ENCODE results near the gene ADGRV1. TPM values are rescaled to one million over a fixed set of nuclear protein-coding genes. Genes with fewer than 3 reads are reported as not detected.

ADGRV1 gene
- total RNA-seq, 2 experiments from 2014 or later, result 0.06 TPM; not detected in 1

- H3K9me3 Mint-ChIP-seq, result no peaks in the 10 kb centered on the region
- POLR2A ChIA-PET, result no interaction called here
Observed at GRCh38 chr5:91190314-91190690, 631.7 kb downstream of the ADGRV1 start.

GRCh38 chr5:91194824-91195381, 636.3 kb downstream of the ADGRV1 start:
- Mint-ChIP-seq H3K4me1 (no peaks in the 10 kb centered on the region), H3K27ac (no peak overlapping the region), H3K9me3 (peaks cover 2% of the 10 kb centered on the region), H3K4me3 (no peak overlapping the region), H3K36me3 (no peaks in the 10 kb centered on the region), H3K27me3 (peaks cover 5% of the 10 kb centered on the region)
- POLR2A ChIA-PET, result interaction anchor here (0.6 kb wide), 1 partner anchor 13 kb away, joined by 6 read pairs; no protein-coding TSS in a partner anchor
- no peak for ATAC-seq (ENCODE audit: low read depth)
- DNase-seq, result no peak

More at GRCh38 chr5:91190314-91190690, 631.7 kb downstream of the ADGRV1 start:
- DNase-seq (no peak), ATAC-seq (ENCODE audit: low read depth) (no peak)
- H3K27ac Mint-ChIP-seq, result no peak overlapping the region
- no peaks in the 10 kb centered on the region for H3K36me3 Mint-ChIP-seq
- no peak overlapping the region for H3K4me3 Mint-ChIP-seq
- H3K4me1 Mint-ChIP-seq, result peaks cover 3% of the 10 kb centered on the region
- H3K27me3 Mint-ChIP-seq, result peaks cover 10% of the 10 kb centered on the region

GRCh38 chr5:91200692-91201091, 642.1 kb downstream of the ADGRV1 start:
- Mint-ChIP-seq H3K4me3 (no peak overlapping the region), H3K4me1 (no peaks in the 10 kb centered on the region), H3K9me3 (peaks cover 3% of the 10 kb centered on the region), H3K27me3 (peaks cover 8% of the 10 kb centered on the region), H3K27ac (no peak overlapping the region), H3K36me3 (no peaks in the 10 kb centered on the region)
- ATAC-seq (ENCODE audit: low read depth), result no peak
- POLR2A ChIA-PET, result no interaction called here
- no peak for DNase-seq

- peaks cover 4% of the 10 kb centered on the region for H3K27me3 Mint-ChIP-seq
- H3K9me3 Mint-ChIP-seq, result no peaks in the 10 kb centered on the region
- DNase-seq, result no peak
- no peaks in the 10 kb centered on the region for H3K36me3 Mint-ChIP-seq
- no peak overlapping the region for H3K4me3 Mint-ChIP-seq
- no peaks in the 10 kb centered on the region for H3K4me1 Mint-ChIP-seq
- H3K27ac Mint-ChIP-seq, result no peak overlapping the region
- ATAC-seq (ENCODE audit: low read depth), result no peak
- POLR2A ChIA-PET, result no interaction called here
Observed at GRCh38 chr5:91206103-91206502, 647.5 kb downstream of the ADGRV1 start.

- POLR2A ChIA-PET, result no interaction called here
Observed at GRCh38 chr5:91206734-91207133, 648.1 kb downstream of the ADGRV1 start.

GRCh38 chr5:91207248-91207647, 648.7 kb downstream of the ADGRV1 start:
- no peaks in the 10 kb centered on the region for H3K27me3 Mint-ChIP-seq
- no peak for ATAC-seq (ENCODE audit: low read depth)
- H3K36me3 Mint-ChIP-seq, result no peaks in the 10 kb centered on the region
- no peaks in the 10 kb centered on the region for H3K9me3 Mint-ChIP-seq
- DNase-seq, result no peak
- no peak overlapping the region for H3K27ac Mint-ChIP-seq
- POLR2A ChIA-PET, result no interaction called here
- no peak overlapping the region for H3K4me3 Mint-ChIP-seq
- H3K4me1 Mint-ChIP-seq, result no peaks in the 10 kb centered on the region

More at GRCh38 chr5:91206734-91207133, 648.1 kb downstream of the ADGRV1 start:
- H3K4me3 Mint-ChIP-seq, result no peak overlapping the region
- H3K27ac Mint-ChIP-seq, result no peak overlapping the region
- DNase-seq, result no peak
- no peak for ATAC-seq (ENCODE audit: low read depth)
- H3K27me3 Mint-ChIP-seq, result peaks cover under 1% of the 10 kb centered on the region
- no peaks in the 10 kb centered on the region for H3K9me3 Mint-ChIP-seq
- H3K36me3 Mint-ChIP-seq, result no peaks in the 10 kb centered on the region
- no peaks in the 10 kb centered on the region for H3K4me1 Mint-ChIP-seq

GRCh38 chr5:91211997-91212713, 653.6 kb downstream of the ADGRV1 start:
- no peak for DNase-seq
- POLR2A ChIA-PET, result interaction anchor here (0.6 kb wide), 1 partner anchor 39 kb away, joined by 3 read pairs; no protein-coding TSS in a partner anchor
- Mint-ChIP-seq H3K36me3 (no peaks in the 10 kb centered on the region), H3K4me1 (no peaks in the 10 kb centered on the region), H3K9me3 (peaks cover 3% of the 10 kb centered on the region), H3K27ac (no peak overlapping the region), H3K27me3 (no peaks in the 10 kb centered on the region), H3K4me3 (no peak overlapping the region)
- no peak for ATAC-seq (ENCODE audit: low read depth)

- ATAC-seq (ENCODE audit: low read depth) (no peak), DNase-seq (no peak)
- no peak overlapping the region for H3K4me3 Mint-ChIP-seq
- no peaks in the 10 kb centered on the region for H3K4me1 Mint-ChIP-seq
- no peaks in the 10 kb centered on the region for H3K27me3 Mint-ChIP-seq
- H3K9me3 Mint-ChIP-seq, result peaks cover 3% of the 10 kb centered on the region
- no peak overlapping the region for H3K27ac Mint-ChIP-seq
- no peaks in the 10 kb centered on the region for H3K36me3 Mint-ChIP-seq
- POLR2A ChIA-PET, result interaction anchor here (0.6 kb wide), 1 partner anchor 38 kb away, joined by 3 read pairs; no protein-coding TSS in a partner anchor
Observed at GRCh38 chr5:91212714-91213092, 654.1 kb downstream of the ADGRV1 start.

Other genes starting within 250 kb of the ADGRV1 start
- gene CETN3, start 149.0 kb upstream of the ADGRV1 start, total RNA-seq, result 10 to 100 TPM; 24.3 to 28.7 TPM
- gene MBLAC2, start 84.0 kb upstream of the ADGRV1 start, total RNA-seq, result 1 to 10 TPM; 7.4 to 8.3 TPM
- 1 to 10 TPM; 2.8 to 3.7 TPM for gene POLR3G, start 83.9 kb upstream of the ADGRV1 start, total RNA-seq
- 10 to 100 TPM; 21.3 to 22.0 TPM for gene LYSMD3, start 29.2 kb upstream of the ADGRV1 start, total RNA-seq